ENCODE results near the gene ZNRF3.
"Not testable (repeated sequence)": the region's sequence is repeated elsewhere in the genome, so short reads cannot be mapped to it uniquely, and the experiment has no call there.

Gene ZNRF3

GRCh38 chr22:28984482-28985158, 101.2 kb downstream of the ZNRF3 start:
- DNase-seq (ENCODE audit: low spot score): no peak

GRCh38 chr22:28985581-28986290, 102.4 kb downstream of the ZNRF3 start:
- DNase-seq (ENCODE audit: low spot score): no peak

- no peak for DNase-seq (ENCODE audit: low spot score)
Measured at GRCh38 chr22:28986366-28986765, 103.0 kb downstream of the ZNRF3 start.

- DNase-seq (ENCODE audit: low spot score): no peak
Measured at GRCh38 chr22:28988457-28988856, 105.1 kb downstream of the ZNRF3 start.

- peak; percentile 27 for DNase-seq (ENCODE audit: low spot score)
Measured at GRCh38 chr22:28989035-28989464, 105.7 kb downstream of the ZNRF3 start.

GRCh38 chr22:28989484-28989883, 106.1 kb downstream of the ZNRF3 start:
- DNase-seq (ENCODE audit: low spot score): no peak

- DNase-seq (ENCODE audit: low spot score): no peak
Measured at GRCh38 chr22:28989912-28990311, 106.5 kb downstream of the ZNRF3 start.

GRCh38 chr22:28992565-28993356, 109.4 kb downstream of the ZNRF3 start:
- peak; percentile 11 for DNase-seq (ENCODE audit: low spot score)

GRCh38 chr22:28994522-28994921, 111.2 kb downstream of the ZNRF3 start:
- DNase-seq (ENCODE audit: low spot score): no peak

GRCh38 chr22:28995551-28995950, 112.2 kb downstream of the ZNRF3 start:
- DNase-seq (ENCODE audit: low spot score): no peak

GRCh38 chr22:28997342-28997741, 114.0 kb downstream of the ZNRF3 start:
- DNase-seq (ENCODE audit: low spot score): no peak

GRCh38 chr22:28998681-28999080, 115.3 kb downstream of the ZNRF3 start:
- DNase-seq (ENCODE audit: low spot score): no peak

- no peak for DNase-seq (ENCODE audit: low spot score)
Measured at GRCh38 chr22:28999510-28999909, 116.1 kb downstream of the ZNRF3 start.

GRCh38 chr22:28999919-29000556, 116.7 kb downstream of the ZNRF3 start:
- DNase-seq (ENCODE audit: low spot score): no peak

GRCh38 chr22:29000641-29001040, 117.3 kb downstream of the ZNRF3 start:
- DNase-seq (ENCODE audit: low spot score): no peak

GRCh38 chr22:29002603-29003002, 119.2 kb downstream of the ZNRF3 start:
- no peak for DNase-seq (ENCODE audit: low spot score)

GRCh38 chr22:29003552-29003951, 120.2 kb downstream of the ZNRF3 start:
- no peak for DNase-seq (ENCODE audit: low spot score)

GRCh38 chr22:29003975-29004646, 120.7 kb downstream of the ZNRF3 start:
- DNase-seq (ENCODE audit: low spot score): no peak

GRCh38 chr22:29004647-29005371, 121.4 kb downstream of the ZNRF3 start:
- DNase-seq (ENCODE audit: low spot score): no peak

- not testable (repeated sequence) for DNase-seq (ENCODE audit: low spot score)
Measured at GRCh38 chr22:29005754-29006153, 122.4 kb downstream of the ZNRF3 start.

- no peak for DNase-seq (ENCODE audit: low spot score)
Measured at GRCh38 chr22:29006346-29006745, 123.0 kb downstream of the ZNRF3 start.

Data from activated CD4-positive, alpha-beta T cell treated with anti-CD3 and anti-CD28 coated beads, Interleukin-2, Interleukin-4, amounts not matched to agents 100 ng/mL and 50 ng/mL, durations not matched to agents 16 hours and 8 hours (primary cell).